GM18873 (cell line): ENCODE results near the gene DPP6.

Experiments
- ATAC-seq: cut with Tn5 transposase; IDR thresholded peaks from one replicate; pipeline ENCODE4 v1.9.1; 2021; ENCODE audit warnings: mild to moderate bottlenecking, moderate library complexity, moderate number of reproducible peaks; ENCODE audit not compliant: unreplicated experiment, low FRiP score

Gene DPP6

GRCh38 chr7:154861589-154861988 lies 809.4 kb downstream of the DPP6 start:
- no peak for ATAC-seq

GRCh38 chr7:154862153-154862791 lies 810.1 kb downstream of the DPP6 start:
- ATAC-seq = no peak

GRCh38 chr7:154863766-154864522 lies 811.7 kb downstream of the DPP6 start:
- ATAC-seq = no peak

- no peak for ATAC-seq
Measured at GRCh38 chr7:154864523-154864891, 812.3 kb downstream of the DPP6 start.

GRCh38 chr7:154865984-154866685 lies 813.9 kb downstream of the DPP6 start:
- ATAC-seq = no peak

GRCh38 chr7:154867068-154867467 lies 814.9 kb downstream of the DPP6 start:
- peak; percentile 74 for ATAC-seq

GRCh38 chr7:154868921-154869320 lies 816.7 kb downstream of the DPP6 start:
- no peak for ATAC-seq

GRCh38 chr7:154869436-154869835 lies 817.2 kb downstream of the DPP6 start:
- ATAC-seq = no peak

- no peak for ATAC-seq
Measured at GRCh38 chr7:154871507-154871906, 819.3 kb downstream of the DPP6 start.

- ATAC-seq = no peak
Measured at GRCh38 chr7:154871928-154872750, 819.9 kb downstream of the DPP6 start.

GRCh38 chr7:154872811-154873499 lies 820.8 kb downstream of the DPP6 start:
- ATAC-seq = no peak

- no peak for ATAC-seq
Measured at GRCh38 chr7:154873500-154874121, 821.4 kb downstream of the DPP6 start.

GRCh38 chr7:154874409-154875113 lies 822.4 kb downstream of the DPP6 start:
- ATAC-seq = no peak

GRCh38 chr7:154875297-154875696 lies 823.1 kb downstream of the DPP6 start:
- no peak for ATAC-seq

GRCh38 chr7:154876516-154876915 lies 824.3 kb downstream of the DPP6 start:
- ATAC-seq = no peak

GRCh38 chr7:154877031-154877430 lies 824.8 kb downstream of the DPP6 start:
- ATAC-seq = no peak

- ATAC-seq = no peak
Measured at GRCh38 chr7:154879629-154880028, 827.4 kb downstream of the DPP6 start.

GRCh38 chr7:154880513-154880912 lies 828.3 kb downstream of the DPP6 start:
- no peak for ATAC-seq

GRCh38 chr7:154881026-154881425 lies 828.8 kb downstream of the DPP6 start:
- ATAC-seq = no peak
